Lower leg skin (tissue), 3 donors: ENCODE data around the gene NTRK3.

ENCODE experiments used
- POLR2A ChIP-seq, 2 donors: fragments of 450-650 bp; IDR thresholded peaks; one replicate each; pipeline ENCODE4 v1.6.1; 2016 to 2017; ENCODE audit warnings: antibody characterized with exemption in 2 of 2, mild to moderate bottlenecking in 1 of 2, moderate library complexity in 1 of 2
- TF ChIP-seq, protein P1 (sequence below), 3 donors: fragments of 450-650 bp; IDR thresholded peaks; one replicate each; pipeline ENCODE4 v1.5.1; 2016; ENCODE audit warnings: antibody characterized with exemption in 3 of 3, mild to moderate bottlenecking in 3 of 3, moderate library complexity in 2 of 3

DNA sequence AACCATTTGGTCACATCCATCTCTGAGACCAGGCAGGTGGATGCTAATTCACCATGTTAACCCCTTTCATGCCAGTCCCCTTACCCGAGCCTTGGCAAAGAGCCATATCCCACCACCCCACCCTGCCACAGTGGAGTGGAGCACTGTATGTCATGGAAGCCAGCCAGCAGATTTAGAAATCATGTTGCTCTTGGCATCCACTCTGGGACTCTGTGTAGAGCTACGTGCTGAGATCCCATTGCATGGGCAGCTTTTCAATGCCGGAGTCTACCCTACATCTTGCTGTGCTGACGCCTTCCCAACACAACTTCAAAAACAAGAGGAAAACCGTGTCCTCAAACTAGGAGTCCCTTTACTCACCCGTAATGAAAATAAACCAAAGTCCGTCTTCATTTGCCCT lies 131.0 kb downstream of the NTRK3 start:
- TF ChIP-seq, protein P1, sequence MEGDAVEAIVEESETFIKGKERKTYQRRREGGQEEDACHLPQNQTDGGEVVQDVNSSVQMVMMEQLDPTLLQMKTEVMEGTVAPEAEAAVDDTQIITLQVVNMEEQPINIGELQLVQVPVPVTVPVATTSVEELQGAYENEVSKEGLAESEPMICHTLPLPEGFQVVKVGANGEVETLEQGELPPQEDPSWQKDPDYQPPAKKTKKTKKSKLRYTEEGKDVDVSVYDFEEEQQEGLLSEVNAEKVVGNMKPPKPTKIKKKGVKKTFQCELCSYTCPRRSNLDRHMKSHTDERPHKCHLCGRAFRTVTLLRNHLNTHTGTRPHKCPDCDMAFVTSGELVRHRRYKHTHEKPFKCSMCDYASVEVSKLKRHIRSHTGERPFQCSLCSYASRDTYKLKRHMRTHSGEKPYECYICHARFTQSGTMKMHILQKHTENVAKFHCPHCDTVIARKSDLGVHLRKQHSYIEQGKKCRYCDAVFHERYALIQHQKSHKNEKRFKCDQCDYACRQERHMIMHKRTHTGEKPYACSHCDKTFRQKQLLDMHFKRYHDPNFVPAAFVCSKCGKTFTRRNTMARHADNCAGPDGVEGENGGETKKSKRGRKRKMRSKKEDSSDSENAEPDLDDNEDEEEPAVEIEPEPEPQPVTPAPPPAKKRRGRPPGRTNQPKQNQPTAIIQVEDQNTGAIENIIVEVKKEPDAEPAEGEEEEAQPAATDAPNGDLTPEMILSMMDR (IDR thresholded peaks at IDR 0.05): no peak
- no peak for TF ChIP-seq POLR2A (IDR thresholded peaks at IDR 0.05)
